Measurements from ENCODE around the gene STK39.

The STK39 gene

GRCh38 chr2:168215813-168216212 lies 31.6 kb downstream of the STK39 start:
- H3K36me3 ChIP-seq = no peaks in the 10 kb centered on the region
- peaks cover 0 to 29% (median 12%) of the 10 kb centered on the region in 4 donors for H3K4me1 ChIP-seq
- intact Hi-C loops (cut with DNase I; ENCODE audit: low total_unique reads) = no loop called here
- H3K4me3 ChIP-seq = no peak overlapping the region
- H3K27ac ChIP-seq = no peak overlapping the region
- no peak for TF ChIP-seq CTCF (IDR thresholded peaks at IDR 0.05)
- DNase-seq = no peak
- no peaks in the 10 kb centered on the region for H3K9me3 ChIP-seq
- no peaks in the 10 kb centered on the region for H3K27me3 ChIP-seq

- H3K27ac ChIP-seq = no peak overlapping the region
- no peak for TF ChIP-seq CTCF (IDR thresholded peaks at IDR 0.05)
- H3K4me3 ChIP-seq = no peak overlapping the region
- no peaks in the 10 kb centered on the region for H3K36me3 ChIP-seq
- DNase-seq = no peak
- intact Hi-C loops (cut with DNase I; ENCODE audit: low total_unique reads) = no loop called here
- H3K4me1 ChIP-seq = peaks cover 0 to 35% (median 16%) of the 10 kb centered on the region in 4 donors
- H3K9me3 ChIP-seq = no peaks in the 10 kb centered on the region
- no peaks in the 10 kb centered on the region for H3K27me3 ChIP-seq
Measured at GRCh38 chr2:168212866-168213265, 34.5 kb downstream of the STK39 start.

- no peak overlapping the region for H3K27ac ChIP-seq
Measured at GRCh38 chr2:168212167-168212566, 35.2 kb downstream of the STK39 start.

GRCh38 chr2:168211664-168212163 lies 35.7 kb downstream of the STK39 start:
- H3K27me3 ChIP-seq = no peaks in the 10 kb centered on the region
- H3K4me1 ChIP-seq = peaks cover 0 to 32% (median 14%) of the 10 kb centered on the region in 4 donors
- intact Hi-C loops (cut with DNase I; ENCODE audit: low total_unique reads) = no loop called here
- no peak overlapping the region for H3K27ac ChIP-seq
- no peak overlapping the region for H3K4me3 ChIP-seq
- DNase-seq = no peak
- no peak for TF ChIP-seq CTCF (IDR thresholded peaks at IDR 0.05)
- H3K9me3 ChIP-seq = no peaks in the 10 kb centered on the region
- H3K36me3 ChIP-seq = no peaks in the 10 kb centered on the region

More at GRCh38 chr2:168212167-168212566, 35.2 kb downstream of the STK39 start:
- intact Hi-C loops (cut with DNase I; ENCODE audit: low total_unique reads) = no loop called here
- no peaks in the 10 kb centered on the region for H3K36me3 ChIP-seq
- H3K27me3 ChIP-seq = no peaks in the 10 kb centered on the region
- TF ChIP-seq CTCF (IDR thresholded peaks at IDR 0.05) = no peak
- peaks cover 0 to 35% (median 16%) of the 10 kb centered on the region in 4 donors for H3K4me1 ChIP-seq
- DNase-seq = no peak
- no peaks in the 10 kb centered on the region for H3K9me3 ChIP-seq
- H3K4me3 ChIP-seq = no peak overlapping the region

- no peak for DNase-seq
- no peak overlapping the region for H3K27ac ChIP-seq
- no peaks in the 10 kb centered on the region for H3K36me3 ChIP-seq
- H3K4me3 ChIP-seq = peak overlapping the region; percentile 25 to 26
- no peaks in the 10 kb centered on the region for H3K9me3 ChIP-seq
- no peaks in the 10 kb centered on the region for H3K27me3 ChIP-seq
- intact Hi-C loops (cut with DNase I; ENCODE audit: low total_unique reads) = no loop called here
- TF ChIP-seq CTCF (IDR thresholded peaks at IDR 0.05) = no peak
- peaks cover 0 to 25% (median 10%) of the 10 kb centered on the region in 4 donors for H3K4me1 ChIP-seq
Measured at GRCh38 chr2:168210895-168211570, 36.4 kb downstream of the STK39 start.
